ENCODE data around the gene TMEM117. TPM values are rescaled to one million over a fixed set of nuclear protein-coding genes. Genes with fewer than 3 reads are reported as not detected.

Gene TMEM117
- total RNA-seq, 1 experiment from 2014 or later = 8.2 TPM

DNA sequence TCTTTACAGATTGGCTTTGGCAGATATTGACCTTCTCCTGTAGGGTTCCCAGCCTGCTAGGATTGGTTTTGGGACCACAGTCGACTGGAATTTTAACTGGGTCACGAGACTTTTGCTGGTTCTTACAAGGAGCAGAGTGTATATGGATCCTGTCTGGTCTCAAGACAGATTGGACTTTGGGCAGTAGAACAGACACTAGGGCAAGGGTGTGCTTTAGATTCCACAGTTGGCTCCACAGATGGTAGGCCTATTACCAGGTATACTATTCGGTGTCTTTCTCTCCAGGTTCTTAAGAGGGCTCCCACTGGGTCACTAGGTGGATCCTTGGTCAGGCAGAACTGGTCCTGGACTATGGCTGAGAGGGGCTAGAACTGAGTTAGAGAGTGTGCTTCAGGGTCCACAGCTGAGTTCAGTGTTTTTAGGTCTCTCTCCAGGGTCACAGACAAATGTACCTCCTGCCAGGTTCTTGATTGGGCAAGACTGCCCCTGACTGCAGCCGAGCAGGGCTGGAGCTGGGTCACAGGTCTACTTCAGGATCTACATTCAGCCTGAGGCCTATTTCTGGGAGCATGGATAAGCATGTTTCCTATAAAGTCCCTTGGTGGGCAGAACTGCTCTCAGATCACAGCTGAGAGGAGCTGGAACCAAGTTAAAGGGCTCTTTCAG lies 460.2 kb downstream of the TMEM117 start:
- Histone ChIP-seq H3K36me3 (no peaks in the 10 kb centered on the region), H3K27me3 (replicated peaks) (peaks cover 3% of the 10 kb centered on the region; the same call in 1 of the 2 replicates), H3K27ac (no peak overlapping the region), H3K4me1 (replicated peaks) (no peaks in the 10 kb centered on the region), H3K9me3 (replicated peaks) (no peaks in the 10 kb centered on the region), H3K4me3 (no peak overlapping the region)
- DNase-seq (ENCODE audit: low read depth in 1 of 2, low spot score in 2 of 2) = no peak

- Histone ChIP-seq H3K27me3 (replicated peaks) (no peaks in the 10 kb centered on the region), H3K4me3 (no peak overlapping the region), H3K36me3 (no peaks in the 10 kb centered on the region), H3K27ac (no peak overlapping the region), H3K9me3 (replicated peaks) (no peaks in the 10 kb centered on the region), H3K4me1 (replicated peaks) (no peaks in the 10 kb centered on the region)
- no peak for DNase-seq (ENCODE audit: low read depth in 1 of 2, low spot score in 2 of 2)
These were observed 460.8 kb downstream of the TMEM117 start for GRCh38 chr12:44296624-44297197.

DNA sequence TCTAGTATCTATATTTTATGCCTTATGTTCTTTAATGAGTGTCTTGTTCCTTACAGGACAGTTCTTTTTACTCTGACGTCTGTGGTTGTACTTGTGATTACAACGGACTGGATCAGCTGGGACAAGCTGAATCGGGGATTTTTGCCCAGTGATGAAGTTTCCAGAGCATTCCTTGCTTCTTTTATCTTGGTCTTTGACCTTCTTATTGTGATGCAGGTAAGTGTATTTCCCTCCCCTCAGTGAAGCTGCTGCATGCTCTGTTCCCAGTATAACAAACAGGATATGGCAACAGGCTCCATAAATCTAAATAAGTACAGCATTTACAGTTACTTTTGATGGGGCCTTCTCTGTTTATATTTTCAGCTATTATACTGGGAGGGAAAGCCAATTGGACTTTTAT lies 463.6 kb downstream of the TMEM117 start:
- H3K4me1 ChIP-seq (replicated peaks) = no peaks in the 10 kb centered on the region
- H3K27me3 ChIP-seq (replicated peaks) = no peaks in the 10 kb centered on the region
- DNase-seq (ENCODE audit: low read depth in 1 of 2, low spot score in 2 of 2) = no peak
- H3K36me3 ChIP-seq = no peaks in the 10 kb centered on the region
- no peaks in the 10 kb centered on the region for H3K9me3 ChIP-seq (replicated peaks)
- H3K4me3 ChIP-seq = no peak overlapping the region
- H3K27ac ChIP-seq = no peak overlapping the region

- no peak for DNase-seq (ENCODE audit: low read depth in 1 of 2, low spot score in 2 of 2)
These were observed 471.8 kb downstream of the TMEM117 start for GRCh38 chr12:44307506-44308168.

DNA sequence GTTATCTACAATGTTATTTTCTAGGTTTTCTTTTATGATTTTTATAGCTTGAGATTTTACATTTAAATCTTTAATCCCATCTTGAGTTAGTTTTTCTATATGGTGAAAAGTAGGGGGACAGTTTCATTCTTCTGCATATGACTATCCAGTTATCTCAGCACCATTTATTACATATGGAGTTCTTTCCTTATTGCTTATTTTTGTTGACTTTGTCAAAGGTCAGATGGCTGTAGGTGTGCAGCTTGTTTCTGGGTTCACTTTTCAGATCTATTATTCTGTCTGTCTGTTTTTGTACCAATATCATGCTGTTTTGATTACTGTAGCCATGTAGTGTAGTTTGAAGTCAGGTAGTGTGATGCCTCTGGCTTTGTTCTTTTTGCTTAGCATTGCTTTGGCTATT lies 477.3 kb downstream of the TMEM117 start:
- H3K27ac ChIP-seq = no peak overlapping the region
- H3K27me3 ChIP-seq (replicated peaks) = no peaks in the 10 kb centered on the region
- no peaks in the 10 kb centered on the region for H3K9me3 ChIP-seq (replicated peaks)
- no peaks in the 10 kb centered on the region for H3K36me3 ChIP-seq
- H3K4me3 ChIP-seq = no peak overlapping the region
- no peak for DNase-seq (ENCODE audit: low read depth in 1 of 2, low spot score in 2 of 2)
- no peaks in the 10 kb centered on the region for H3K4me1 ChIP-seq (replicated peaks)

More at GRCh38 chr12:44307506-44308168, 471.8 kb downstream of the TMEM117 start:
- Histone ChIP-seq H3K36me3 (no peaks in the 10 kb centered on the region), H3K27me3 (replicated peaks) (no peaks in the 10 kb centered on the region), H3K4me3 (no peak overlapping the region), H3K4me1 (replicated peaks) (no peaks in the 10 kb centered on the region), H3K27ac (no peak overlapping the region), H3K9me3 (replicated peaks) (no peaks in the 10 kb centered on the region)

DNA sequence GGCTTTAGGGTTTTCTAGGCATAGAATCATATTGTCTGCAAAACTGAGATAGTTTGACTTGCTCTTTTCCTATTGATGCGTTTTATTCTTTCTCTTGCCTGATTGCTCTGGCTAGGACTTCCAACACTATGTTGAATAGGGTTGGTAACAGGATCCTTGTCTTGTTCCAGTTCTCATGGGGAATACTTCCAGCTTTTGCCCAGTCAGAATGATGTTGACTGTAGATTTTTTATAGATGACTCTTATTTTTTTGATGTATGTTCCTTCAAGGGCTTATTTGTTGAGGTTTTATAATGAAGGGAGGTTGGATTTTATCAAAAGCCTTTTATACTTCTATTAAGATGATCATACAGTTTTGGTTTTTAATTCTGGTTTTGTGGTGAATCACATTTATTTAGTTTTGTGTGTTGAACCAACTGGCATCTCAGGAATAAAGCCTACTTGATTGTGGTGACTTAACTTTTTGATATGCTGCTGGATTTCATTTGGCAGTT lies 478.2 kb downstream of the TMEM117 start:
- no peak for DNase-seq (ENCODE audit: low read depth in 1 of 2, low spot score in 2 of 2)
- no peak overlapping the region for H3K27ac ChIP-seq

DNA sequence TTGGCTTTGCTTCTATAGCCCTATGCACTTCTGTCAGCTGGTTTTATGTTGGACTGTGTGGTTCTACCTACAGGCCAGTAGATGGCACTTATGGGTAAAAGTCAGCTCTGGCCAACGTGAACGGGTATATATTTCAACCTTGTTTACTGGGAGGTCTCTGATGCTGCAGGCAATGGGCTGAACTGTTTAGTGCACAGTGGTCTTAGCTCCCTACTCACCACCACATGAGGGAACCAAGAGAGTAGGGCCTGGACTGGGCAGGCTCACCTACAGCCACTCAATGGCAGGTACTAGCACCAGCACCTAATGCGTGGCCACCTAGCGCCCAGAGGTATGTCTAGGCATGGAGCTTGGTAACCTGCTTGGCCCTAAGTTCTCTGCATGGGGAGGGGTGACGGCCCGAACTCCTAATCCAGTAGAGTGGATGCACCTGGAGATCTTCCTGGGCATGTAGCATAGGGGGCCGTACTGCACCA lies 481.8 kb downstream of the TMEM117 start:
- no peaks in the 10 kb centered on the region for H3K36me3 ChIP-seq
- no peaks in the 10 kb centered on the region for H3K4me1 ChIP-seq (replicated peaks)
- no peak overlapping the region for H3K27ac ChIP-seq
- H3K9me3 ChIP-seq (replicated peaks) = no peaks in the 10 kb centered on the region
- H3K27me3 ChIP-seq (replicated peaks) = no peaks in the 10 kb centered on the region
- DNase-seq (ENCODE audit: low read depth in 1 of 2, low spot score in 2 of 2) = no peak
- H3K4me3 ChIP-seq = no peak overlapping the region

More for the DNA sequence above, 478.2 kb downstream of the TMEM117 start:
- Histone ChIP-seq H3K4me1 (replicated peaks) (no peaks in the 10 kb centered on the region), H3K36me3 (no peaks in the 10 kb centered on the region), H3K4me3 (no peak overlapping the region), H3K27me3 (replicated peaks) (no peaks in the 10 kb centered on the region), H3K9me3 (replicated peaks) (no peaks in the 10 kb centered on the region)

GRCh38 chr12:44331269-44331668 lies 495.4 kb downstream of the TMEM117 start:
- H3K27ac ChIP-seq = no peak overlapping the region
- no peaks in the 10 kb centered on the region for H3K4me1 ChIP-seq (replicated peaks)
- no peak overlapping the region for H3K4me3 ChIP-seq
- no peaks in the 10 kb centered on the region for H3K9me3 ChIP-seq (replicated peaks)
- no peaks in the 10 kb centered on the region for H3K27me3 ChIP-seq (replicated peaks)
- H3K36me3 ChIP-seq = no peaks in the 10 kb centered on the region
- no peak for DNase-seq (ENCODE audit: low read depth in 1 of 2, low spot score in 2 of 2)

- no peaks in the 10 kb centered on the region for H3K4me1 ChIP-seq (replicated peaks)
- H3K9me3 ChIP-seq (replicated peaks) = no peaks in the 10 kb centered on the region
- no peaks in the 10 kb centered on the region for H3K36me3 ChIP-seq
- no peak overlapping the region for H3K27ac ChIP-seq
- no peak overlapping the region for H3K4me3 ChIP-seq
- no peak for DNase-seq (ENCODE audit: low read depth in 1 of 2, low spot score in 2 of 2)
- no peaks in the 10 kb centered on the region for H3K27me3 ChIP-seq (replicated peaks)
These were observed 498.5 kb downstream of the TMEM117 start for GRCh38 chr12:44334347-44334746.

DNA sequence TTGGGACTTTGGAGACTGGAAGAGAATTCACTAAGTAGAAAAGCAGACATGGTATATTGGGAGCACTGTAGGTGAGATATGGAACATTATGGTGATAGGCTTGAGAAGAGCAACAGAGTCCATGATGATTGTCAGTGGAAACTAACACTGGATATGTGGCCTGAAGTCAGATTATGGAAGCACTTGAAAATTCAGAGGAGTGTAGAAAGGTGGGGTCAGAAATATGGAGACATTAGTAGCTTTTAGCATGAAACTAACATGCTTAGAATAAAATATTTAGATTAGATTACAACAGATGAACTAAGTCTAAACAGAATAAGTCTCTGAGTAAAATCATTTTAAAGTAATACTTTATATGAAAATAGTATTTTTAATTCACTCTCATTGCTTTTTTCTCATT lies 499.1 kb downstream of the TMEM117 start:
- Histone ChIP-seq H3K27me3 (replicated peaks) (no peaks in the 10 kb centered on the region), H3K4me1 (replicated peaks) (no peaks in the 10 kb centered on the region), H3K9me3 (replicated peaks) (no peaks in the 10 kb centered on the region), H3K36me3 (no peaks in the 10 kb centered on the region), H3K27ac (no peak overlapping the region), H3K4me3 (no peak overlapping the region)
- no peak for DNase-seq (ENCODE audit: low read depth in 1 of 2, low spot score in 2 of 2)

DNA sequence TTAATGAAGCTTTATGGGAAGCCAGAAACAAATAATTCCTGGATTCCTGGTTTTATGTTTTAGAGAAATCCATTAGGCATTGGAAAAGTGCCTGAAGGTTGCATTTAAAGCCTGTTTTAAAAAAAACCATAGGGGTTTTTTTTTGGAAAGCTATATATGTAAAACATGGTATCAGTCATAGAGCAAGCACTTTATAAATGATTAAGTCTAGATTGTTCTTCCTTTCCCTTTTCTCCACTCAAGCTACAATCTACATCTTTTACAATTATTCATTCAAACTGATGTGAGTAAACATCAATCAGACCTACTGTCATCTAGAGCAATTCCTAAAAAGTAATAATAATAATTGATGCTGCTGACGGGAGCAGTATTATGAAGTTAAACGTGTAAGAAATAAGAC lies 500.7 kb downstream of the TMEM117 start:
- no peak overlapping the region for H3K4me3 ChIP-seq
- H3K36me3 ChIP-seq = no peaks in the 10 kb centered on the region
- no peak overlapping the region for H3K27ac ChIP-seq
- no peaks in the 10 kb centered on the region for H3K27me3 ChIP-seq (replicated peaks)
- DNase-seq (ENCODE audit: low read depth in 1 of 2, low spot score in 2 of 2) = no peak
- H3K4me1 ChIP-seq (replicated peaks) = no peaks in the 10 kb centered on the region
- no peaks in the 10 kb centered on the region for H3K9me3 ChIP-seq (replicated peaks)

- Histone ChIP-seq H3K4me1 (replicated peaks) (no peaks in the 10 kb centered on the region), H3K9me3 (replicated peaks) (no peaks in the 10 kb centered on the region), H3K27me3 (replicated peaks) (no peaks in the 10 kb centered on the region), H3K4me3 (no peak overlapping the region), H3K36me3 (no peaks in the 10 kb centered on the region), H3K27ac (no peak overlapping the region)
- DNase-seq (ENCODE audit: low read depth in 1 of 2, low spot score in 2 of 2) = no peak
These were observed 506.5 kb downstream of the TMEM117 start for GRCh38 chr12:44342371-44342770.

DNA sequence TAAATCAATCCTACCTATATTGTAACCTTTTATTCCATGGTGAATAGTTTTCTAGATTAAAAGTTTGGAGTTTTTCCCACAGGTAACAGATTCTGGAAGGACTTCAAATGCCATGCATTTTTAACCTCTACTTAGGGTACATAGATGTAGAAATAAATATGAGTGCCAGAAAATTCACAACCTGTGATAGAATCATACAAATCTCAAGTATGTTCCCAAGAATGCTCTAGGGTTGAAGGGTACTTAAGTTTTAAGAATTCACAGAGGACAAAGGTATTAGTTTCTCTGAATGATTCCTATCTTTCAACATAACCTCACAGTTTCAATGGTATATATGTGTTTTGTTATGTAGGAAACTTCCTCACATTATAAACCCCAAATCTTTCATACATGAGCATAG lies 511.3 kb downstream of the TMEM117 start:
- no peaks in the 10 kb centered on the region for H3K9me3 ChIP-seq (replicated peaks)
- H3K27ac ChIP-seq = no peak overlapping the region
- H3K4me3 ChIP-seq = no peak overlapping the region
- no peak for DNase-seq (ENCODE audit: low read depth in 1 of 2, low spot score in 2 of 2)
- no peaks in the 10 kb centered on the region for H3K4me1 ChIP-seq (replicated peaks)
- no peaks in the 10 kb centered on the region for H3K36me3 ChIP-seq
- no peaks in the 10 kb centered on the region for H3K27me3 ChIP-seq (replicated peaks)

DNA sequence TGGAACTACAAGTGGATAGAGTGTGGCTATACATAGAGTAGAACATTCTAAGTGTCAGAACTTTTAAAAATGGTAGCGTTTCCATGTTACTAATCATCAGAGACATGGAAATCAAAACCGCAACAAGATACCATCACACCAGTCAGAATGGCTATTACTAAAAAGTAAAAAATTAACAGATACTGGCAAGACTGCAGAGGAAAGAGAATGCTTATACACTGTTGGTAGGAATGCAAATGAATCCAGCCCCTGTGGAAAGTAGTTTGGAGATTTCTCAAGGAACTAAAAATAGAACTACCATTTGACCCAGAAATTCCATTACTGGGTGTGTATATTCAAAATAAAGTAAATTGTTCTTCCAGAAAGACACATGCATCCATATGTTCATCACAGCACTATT lies 521.6 kb downstream of the TMEM117 start:
- Histone ChIP-seq H3K4me3 (no peak overlapping the region), H3K27me3 (replicated peaks) (no peaks in the 10 kb centered on the region), H3K4me1 (replicated peaks) (no peaks in the 10 kb centered on the region), H3K27ac (no peak overlapping the region), H3K36me3 (no peaks in the 10 kb centered on the region), H3K9me3 (replicated peaks) (no peaks in the 10 kb centered on the region)
- DNase-seq (ENCODE audit: low read depth in 1 of 2, low spot score in 2 of 2) = no peak

All from SJSA1 (cell line).